Neural crest cell (in vitro differentiated cells): ENCODE results near the gene CUBN. TPM values are rescaled to one million over a fixed set of nuclear protein-coding genes. Genes with fewer than 3 reads are reported as not detected.

Source experiments
- DNase-seq: peaks from one replicate; pipeline ENCODE4 v3.0.0; 2021; ENCODE audit warnings: low read depth, mixed read lengths, low spot score
- H3K27ac Mint-ChIP-seq: one replicate; pipeline ENCODE4 v1.8.0; 2021; ENCODE audit warnings: mild to moderate bottlenecking, mixed read lengths; ENCODE audit not compliant: unreplicated experiment
- H3K27me3 Mint-ChIP-seq: 2 replicates; pipeline ENCODE4 v1.8.0; 2021; ENCODE audit warnings: low read depth, mild to moderate bottlenecking, mixed read lengths
- H3K36me3 Mint-ChIP-seq: 2 replicates; pipeline ENCODE4 v1.8.0; 2021; ENCODE audit warnings: low read depth, mild to moderate bottlenecking, mixed read lengths
- H3K4me1 Mint-ChIP-seq: 2 replicates; pipeline ENCODE4 v1.8.0; 2021; ENCODE audit warnings: mixed read lengths
- H3K4me3 Mint-ChIP-seq: one replicate; pipeline ENCODE4 v1.8.0; 2021; ENCODE audit warnings: mild to moderate bottlenecking, mixed read lengths
- H3K9me3 Mint-ChIP-seq: 2 replicates; pipeline ENCODE4 v1.8.0; 2021; ENCODE audit warnings: mixed read lengths
- total RNA-seq: library from RNA; stranded (reverse); gene quantifications from 2 replicates; pipeline ENCODE4 v1.2.1, GENCODE V29; 2021
- TF ChIP-seq, protein P1 (sequence below): fragments of 200-600 bp; sonication (generic); conservative IDR thresholded peaks from 2 replicates; pipeline ENCODE4 v1.5.0; 2021; ENCODE audit warnings: antibody characterized with exemption, mild to moderate bottlenecking

Gene CUBN
- total RNA-seq, 1 donor from 2014 or later, result 2.2 TPM

DNA sequence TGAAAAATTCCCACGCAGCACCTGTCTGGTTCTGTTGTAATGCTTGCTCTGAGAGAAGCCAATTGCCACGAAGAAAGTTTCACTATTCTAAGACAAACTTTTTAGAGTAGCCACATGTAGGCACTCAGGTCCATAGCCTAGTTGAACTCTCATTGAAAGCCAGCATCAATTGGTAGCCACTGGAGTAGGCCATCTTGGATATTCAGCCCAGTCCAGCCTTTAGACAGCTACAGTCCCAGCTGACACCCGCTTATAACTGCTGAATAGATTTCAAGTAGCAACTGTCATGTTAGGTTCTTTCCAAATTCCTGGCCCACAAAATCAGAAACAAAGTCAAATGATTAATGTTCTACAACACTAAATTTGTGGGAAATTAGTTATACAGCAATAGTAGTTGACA lies 31.6 kb downstream of the CUBN start:
- no peaks in the 10 kb centered on the region for H3K4me1 Mint-ChIP-seq
- H3K9me3 Mint-ChIP-seq, result peaks cover 13% of the 10 kb centered on the region
- no peak overlapping the region for H3K4me3 Mint-ChIP-seq
- H3K36me3 Mint-ChIP-seq, result peaks cover 15% of the 10 kb centered on the region
- no peak overlapping the region for H3K27ac Mint-ChIP-seq
- TF ChIP-seq, protein P1, sequence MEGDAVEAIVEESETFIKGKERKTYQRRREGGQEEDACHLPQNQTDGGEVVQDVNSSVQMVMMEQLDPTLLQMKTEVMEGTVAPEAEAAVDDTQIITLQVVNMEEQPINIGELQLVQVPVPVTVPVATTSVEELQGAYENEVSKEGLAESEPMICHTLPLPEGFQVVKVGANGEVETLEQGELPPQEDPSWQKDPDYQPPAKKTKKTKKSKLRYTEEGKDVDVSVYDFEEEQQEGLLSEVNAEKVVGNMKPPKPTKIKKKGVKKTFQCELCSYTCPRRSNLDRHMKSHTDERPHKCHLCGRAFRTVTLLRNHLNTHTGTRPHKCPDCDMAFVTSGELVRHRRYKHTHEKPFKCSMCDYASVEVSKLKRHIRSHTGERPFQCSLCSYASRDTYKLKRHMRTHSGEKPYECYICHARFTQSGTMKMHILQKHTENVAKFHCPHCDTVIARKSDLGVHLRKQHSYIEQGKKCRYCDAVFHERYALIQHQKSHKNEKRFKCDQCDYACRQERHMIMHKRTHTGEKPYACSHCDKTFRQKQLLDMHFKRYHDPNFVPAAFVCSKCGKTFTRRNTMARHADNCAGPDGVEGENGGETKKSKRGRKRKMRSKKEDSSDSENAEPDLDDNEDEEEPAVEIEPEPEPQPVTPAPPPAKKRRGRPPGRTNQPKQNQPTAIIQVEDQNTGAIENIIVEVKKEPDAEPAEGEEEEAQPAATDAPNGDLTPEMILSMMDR, result no peak
- DNase-seq, result no peak
- H3K27me3 Mint-ChIP-seq, result no peaks in the 10 kb centered on the region

DNA sequence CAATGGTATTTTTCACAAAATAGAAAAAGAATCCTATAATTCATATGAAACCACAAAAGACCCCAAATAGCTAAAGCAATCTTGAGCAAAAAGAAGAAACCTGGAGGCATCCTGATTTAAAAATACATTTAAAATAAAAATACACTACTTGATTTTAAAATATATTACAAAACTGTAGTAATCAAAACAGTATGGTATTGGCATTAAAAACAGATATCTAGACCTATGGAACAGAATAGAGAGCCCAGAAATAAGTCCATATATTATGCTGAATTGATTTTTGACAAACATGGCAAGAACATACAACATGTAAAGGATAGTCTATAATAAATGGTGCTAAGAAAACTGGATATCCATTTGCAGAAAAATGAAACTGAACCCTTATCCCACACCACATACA lies 34.8 kb downstream of the CUBN start:
- no peak overlapping the region for H3K27ac Mint-ChIP-seq
- no peak for DNase-seq
- peaks cover 15% of the 10 kb centered on the region for H3K36me3 Mint-ChIP-seq
- H3K27me3 Mint-ChIP-seq, result no peaks in the 10 kb centered on the region
- peaks cover 13% of the 10 kb centered on the region for H3K9me3 Mint-ChIP-seq
- no peak overlapping the region for H3K4me3 Mint-ChIP-seq
- H3K4me1 Mint-ChIP-seq, result no peaks in the 10 kb centered on the region
- TF ChIP-seq, protein P1, result no peak

- no peaks in the 10 kb centered on the region for H3K4me1 Mint-ChIP-seq
- TF ChIP-seq, protein P1, result no peak
- H3K27me3 Mint-ChIP-seq, result no peaks in the 10 kb centered on the region
- H3K9me3 Mint-ChIP-seq, result peaks cover 13% of the 10 kb centered on the region
- no peak overlapping the region for H3K27ac Mint-ChIP-seq
- no peak for DNase-seq
- peaks cover 15% of the 10 kb centered on the region for H3K36me3 Mint-ChIP-seq
- no peak overlapping the region for H3K4me3 Mint-ChIP-seq
These were observed 36.4 kb downstream of the CUBN start for GRCh38 chr10:17092986-17093803.

GRCh38 chr10:17092216-17092944 lies 37.2 kb downstream of the CUBN start:
- peaks cover 13% of the 10 kb centered on the region for H3K9me3 Mint-ChIP-seq
- no peak overlapping the region for H3K4me3 Mint-ChIP-seq
- H3K27me3 Mint-ChIP-seq, result no peaks in the 10 kb centered on the region
- TF ChIP-seq, protein P1, result no peak
- no peak for DNase-seq
- no peak overlapping the region for H3K27ac Mint-ChIP-seq
- H3K36me3 Mint-ChIP-seq, result peaks cover 15% of the 10 kb centered on the region
- H3K4me1 Mint-ChIP-seq, result no peaks in the 10 kb centered on the region

- Mint-ChIP-seq H3K27ac (no peak overlapping the region), H3K9me3 (no peaks in the 10 kb centered on the region), H3K4me1 (no peaks in the 10 kb centered on the region), H3K4me3 (no peak overlapping the region), H3K36me3 (no peaks in the 10 kb centered on the region), H3K27me3 (no peaks in the 10 kb centered on the region)
- no peak for DNase-seq
- TF ChIP-seq, protein P1, result no peak
These were observed 41.3 kb downstream of the CUBN start for GRCh38 chr10:17088118-17088806.
